Germinal center (tissue), 1 donor: ENCODE data around the gene TBX18.

Source experiments
- DNase-seq: peaks from one replicate; pipeline ENCODE4 v3.0.0; 2012; ENCODE audit warnings: mixed read lengths, low spot score

TBX18 gene

DNA sequence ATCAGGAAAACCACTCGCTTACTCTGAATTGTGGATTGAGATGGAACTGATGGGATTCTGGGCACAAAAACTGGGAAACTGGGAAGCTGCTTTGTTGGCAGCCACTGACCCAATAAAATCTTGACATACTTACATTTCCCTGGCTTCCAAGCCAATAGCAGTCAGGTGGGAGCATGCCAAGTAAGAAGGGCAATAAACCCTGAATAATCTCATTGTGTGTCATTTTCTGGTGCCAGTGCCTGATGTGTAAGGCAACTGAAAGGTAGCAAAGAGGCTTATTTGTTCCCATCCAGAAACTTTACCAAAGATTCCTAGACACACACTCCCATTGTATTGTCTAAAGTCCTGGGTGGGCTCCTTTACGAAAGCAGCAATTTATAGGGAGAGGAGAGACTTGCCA, 93.2 kb downstream of the TBX18 start:
- no peak for DNase-seq

DNA sequence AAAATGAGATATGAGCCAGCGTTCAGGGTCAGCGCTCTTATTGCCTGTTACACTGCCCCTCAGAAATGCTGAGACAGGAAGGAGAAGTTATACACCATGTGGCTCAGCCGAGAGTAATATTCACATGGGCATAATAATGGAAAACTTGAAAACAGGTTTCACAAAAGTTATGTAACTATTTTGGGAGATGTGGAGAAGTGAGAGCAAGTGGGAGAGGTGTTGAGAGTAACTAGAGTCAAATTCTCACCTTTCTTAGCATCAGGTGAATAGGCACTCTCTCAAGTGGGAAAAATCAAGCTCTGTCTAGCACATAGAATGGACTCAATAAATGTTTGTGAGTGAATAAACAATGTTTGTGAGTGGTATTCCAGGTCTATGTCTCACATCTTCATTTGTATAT, 94.5 kb downstream of the TBX18 start:
- DNase-seq = no peak

DNA sequence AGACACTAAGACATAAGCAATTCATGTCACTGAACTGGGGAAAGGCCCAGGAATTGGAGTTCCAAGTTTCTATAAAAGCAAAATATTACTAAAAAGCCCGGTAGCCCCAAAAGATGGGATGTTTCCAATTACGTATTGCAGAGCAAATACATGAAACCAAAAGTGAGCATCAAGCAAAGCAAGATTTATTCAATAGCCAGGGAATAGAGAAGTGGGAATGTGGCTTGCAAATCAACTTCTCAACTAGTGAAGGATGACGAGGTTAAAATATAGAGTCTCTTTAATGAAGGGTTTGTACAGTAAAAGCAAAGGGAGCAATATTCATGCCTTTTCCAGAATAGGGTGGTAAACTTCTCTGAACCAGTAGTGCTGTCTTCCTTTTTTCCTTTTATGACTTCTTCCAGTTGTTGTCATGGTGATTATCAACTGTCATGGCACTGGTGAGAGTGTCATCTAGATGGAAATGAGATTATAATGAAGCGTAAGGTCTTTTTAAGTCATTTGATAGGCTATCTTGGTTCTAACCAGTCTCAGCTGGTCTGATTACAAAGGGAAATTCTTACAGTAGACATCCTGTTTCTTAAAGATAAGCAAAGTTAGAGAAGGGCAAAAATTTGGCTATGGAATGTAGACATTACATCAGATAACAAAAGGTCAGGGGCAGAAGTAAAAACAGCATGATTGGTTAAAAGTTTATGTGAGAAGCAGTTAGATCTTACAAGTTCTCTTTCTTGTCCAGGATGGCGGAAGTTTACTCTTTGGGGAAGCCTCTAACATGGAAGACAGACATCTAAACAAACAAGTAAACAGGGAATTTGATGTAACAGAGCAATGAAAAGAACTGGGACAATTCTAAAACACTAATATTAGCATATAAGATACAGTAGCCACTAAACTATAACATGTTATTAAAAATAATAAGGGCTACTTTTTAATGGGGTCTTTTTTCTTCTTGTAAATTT, 96.9 kb downstream of the TBX18 start:
- no peak for DNase-seq

- no peak for DNase-seq
Measured at GRCh38 chr6:84665401-84665800, 99.0 kb downstream of the TBX18 start.

DNA sequence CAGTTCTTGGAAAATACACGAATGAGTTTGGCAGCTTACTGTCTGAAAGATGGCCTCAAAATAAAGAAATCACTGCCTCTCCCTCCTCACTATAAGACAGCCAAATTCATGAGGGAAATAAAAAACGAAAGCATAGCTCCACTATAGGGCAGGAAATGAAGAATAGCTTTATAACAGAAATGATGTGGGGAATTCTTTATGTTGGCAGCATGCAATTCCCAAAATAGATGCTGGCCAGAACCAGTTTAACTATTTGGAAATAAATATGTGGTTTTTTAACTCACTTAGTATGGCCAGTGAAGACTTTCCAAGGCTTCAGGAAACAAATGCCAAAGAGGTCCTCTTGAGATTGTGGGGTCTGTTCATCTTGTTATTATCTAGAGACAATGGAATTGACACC, 100.5 kb downstream of the TBX18 start:
- no peak for DNase-seq

DNA sequence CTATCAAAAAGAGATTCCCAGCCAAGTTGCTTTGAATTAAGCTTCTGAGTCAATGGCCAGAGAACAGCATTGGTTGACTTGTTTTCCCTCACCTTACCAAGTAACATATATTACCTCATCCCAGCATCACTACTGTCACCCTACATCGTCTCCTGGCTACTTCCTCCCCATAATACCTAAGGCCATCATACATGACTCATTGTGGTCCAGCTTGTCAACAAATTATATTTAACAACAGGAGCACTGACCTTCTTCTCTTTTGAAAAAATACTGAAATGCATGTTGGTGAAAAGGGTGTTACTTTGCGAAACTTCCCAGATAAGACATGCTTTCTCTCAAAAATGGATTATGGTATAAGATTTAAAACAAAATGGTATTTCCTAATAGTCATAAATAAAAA, 106.9 kb downstream of the TBX18 start:
- no peak for DNase-seq

DNA sequence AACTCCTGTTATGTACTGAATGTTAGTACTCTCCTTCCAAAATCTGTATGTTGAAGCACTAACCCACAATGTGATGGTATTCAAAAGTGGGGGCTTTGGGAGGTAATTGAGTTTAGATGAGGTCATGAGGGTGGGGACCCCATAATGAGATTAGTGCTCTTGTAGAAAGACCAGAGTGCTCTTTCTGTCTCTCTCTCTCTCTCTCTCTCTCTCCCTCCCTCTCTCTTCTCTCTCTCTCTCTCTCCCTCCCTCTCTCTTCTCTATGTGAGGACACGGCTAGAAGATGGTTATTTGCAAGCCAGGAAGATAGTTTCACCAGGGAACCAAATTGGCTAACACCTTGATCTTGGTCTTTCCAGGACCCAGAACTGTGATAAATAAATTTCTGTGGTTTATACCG, 107.4 kb downstream of the TBX18 start:
- DNase-seq = no peak

DNA sequence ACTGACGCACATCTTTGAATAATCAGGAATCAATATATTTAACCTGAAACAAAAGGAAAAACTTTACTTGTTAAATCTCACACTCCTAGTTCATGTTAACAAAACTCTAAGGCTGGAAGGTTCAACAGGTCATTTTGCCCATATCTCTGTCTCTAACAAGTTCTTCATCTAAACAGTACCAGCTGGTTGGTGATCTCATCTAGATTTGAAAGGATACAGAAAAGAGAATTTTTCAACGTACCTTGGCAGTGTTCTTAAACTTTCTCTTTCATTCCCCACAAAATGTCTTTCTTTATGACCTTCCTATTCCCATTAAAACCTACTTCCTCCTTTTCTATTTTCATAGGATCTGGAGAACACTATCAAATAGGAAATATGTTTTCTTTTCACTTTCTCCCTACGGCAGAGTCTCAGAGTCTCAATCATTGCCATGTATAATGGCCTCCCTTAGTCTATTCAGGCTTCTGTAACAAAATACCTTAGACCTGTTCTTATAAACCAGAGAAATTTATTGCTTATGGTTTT, 111.3 kb downstream of the TBX18 start:
- DNase-seq = no peak

DNA sequence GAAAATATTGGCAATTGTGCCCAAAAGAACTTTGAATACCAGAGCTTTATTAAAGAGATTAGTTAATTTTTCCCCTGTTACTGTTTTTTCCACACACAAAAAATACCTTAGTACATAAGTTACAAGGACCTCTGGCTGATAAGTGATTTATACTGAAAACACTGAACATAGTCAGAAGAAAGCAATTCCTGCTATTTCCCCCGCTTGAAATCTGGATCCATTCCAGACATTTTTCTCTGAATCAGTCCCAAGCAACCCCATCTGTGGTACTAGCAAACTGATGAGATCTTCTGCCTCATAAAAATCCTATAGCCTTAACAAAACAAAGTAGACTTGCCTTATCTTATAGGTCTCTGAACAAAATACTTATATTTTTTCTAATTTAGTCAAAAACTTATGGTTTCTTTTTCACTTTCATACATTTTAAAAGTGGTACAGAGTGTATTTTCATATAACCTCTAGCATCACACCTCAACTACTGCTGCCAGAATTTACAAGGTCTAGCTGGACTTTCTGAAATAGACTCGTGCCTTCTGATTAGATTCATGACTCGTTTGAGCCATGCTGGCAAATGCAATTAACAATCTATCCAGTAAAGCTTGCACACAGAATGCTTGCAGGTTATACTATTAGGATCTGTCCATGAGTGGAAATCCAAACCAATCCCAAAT, 111.9 kb downstream of the TBX18 start:
- no peak for DNase-seq

DNA sequence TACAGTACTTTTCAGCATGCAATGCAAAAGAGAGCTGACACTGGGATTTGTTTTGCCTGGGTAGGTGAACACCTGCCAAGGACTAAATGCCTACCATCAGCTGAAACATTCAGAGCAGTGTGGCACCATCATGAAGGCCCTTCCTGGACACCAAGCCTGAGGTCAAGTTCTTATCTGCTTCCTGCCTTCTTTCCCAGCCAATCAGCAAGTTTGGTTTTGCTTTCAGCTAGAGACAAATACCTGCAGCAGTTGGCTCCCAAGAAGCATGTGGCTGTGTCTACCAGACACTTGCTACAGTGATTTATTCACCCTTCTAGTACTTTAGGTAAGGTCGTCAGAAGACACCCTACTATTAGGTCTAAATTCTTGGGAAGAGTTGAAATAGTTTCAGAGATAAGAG, 112.8 kb downstream of the TBX18 start:
- DNase-seq = no peak

- DNase-seq = no peak
Measured at GRCh38 chr6:84648444-84648843, 116.0 kb downstream of the TBX18 start.

DNA sequence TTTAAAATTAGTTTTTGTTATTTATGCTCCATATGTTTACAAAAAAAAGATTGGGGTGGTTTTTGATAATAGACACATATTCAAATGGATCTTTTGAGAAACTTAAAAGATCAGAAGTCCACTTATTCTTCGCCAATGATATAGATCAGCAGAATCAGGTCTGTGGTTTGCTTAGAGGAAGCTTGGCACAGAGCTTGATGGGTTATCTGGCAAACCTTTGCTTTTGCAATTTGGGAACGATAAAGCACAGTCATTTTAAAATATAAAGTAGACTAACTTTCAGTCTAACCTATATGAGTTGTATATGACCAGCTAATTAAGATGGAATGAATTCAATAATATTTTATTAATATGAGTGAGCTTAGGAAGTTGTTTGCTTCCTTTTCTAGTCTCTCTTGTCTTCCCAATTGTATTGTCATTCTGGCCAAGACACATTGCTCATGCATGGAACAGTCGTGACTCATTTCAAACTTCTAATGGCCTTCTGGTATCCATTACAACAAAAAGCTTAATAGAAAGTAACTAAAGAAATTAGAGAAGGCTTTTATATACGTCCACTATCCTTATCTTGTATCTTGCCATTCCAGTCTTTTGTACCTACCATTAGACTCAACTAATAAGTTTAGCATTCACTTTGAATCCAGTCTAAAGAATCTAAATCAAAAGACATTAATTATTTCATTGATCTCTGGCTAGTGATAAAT, 118.7 kb downstream of the TBX18 start:
- no peak for DNase-seq

DNA sequence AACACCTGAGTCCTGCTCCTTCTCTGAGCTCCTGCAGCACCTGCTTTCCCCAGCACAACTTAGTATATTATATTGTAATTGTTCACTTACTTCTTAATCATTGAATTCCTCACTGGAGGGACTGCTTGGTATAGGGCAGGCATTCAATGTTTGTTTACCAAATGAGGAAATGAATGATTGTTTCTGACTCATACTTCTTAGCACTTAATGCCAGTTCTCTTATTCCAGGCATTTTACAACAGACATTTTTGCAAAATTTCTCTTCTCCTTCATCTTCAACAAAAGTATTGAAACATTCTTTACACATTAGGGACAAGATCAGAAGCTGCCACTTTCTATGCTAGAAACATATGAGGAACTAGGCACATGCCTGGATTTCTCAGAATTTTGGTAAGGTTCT, 119.4 kb downstream of the TBX18 start:
- no peak for DNase-seq

DNA sequence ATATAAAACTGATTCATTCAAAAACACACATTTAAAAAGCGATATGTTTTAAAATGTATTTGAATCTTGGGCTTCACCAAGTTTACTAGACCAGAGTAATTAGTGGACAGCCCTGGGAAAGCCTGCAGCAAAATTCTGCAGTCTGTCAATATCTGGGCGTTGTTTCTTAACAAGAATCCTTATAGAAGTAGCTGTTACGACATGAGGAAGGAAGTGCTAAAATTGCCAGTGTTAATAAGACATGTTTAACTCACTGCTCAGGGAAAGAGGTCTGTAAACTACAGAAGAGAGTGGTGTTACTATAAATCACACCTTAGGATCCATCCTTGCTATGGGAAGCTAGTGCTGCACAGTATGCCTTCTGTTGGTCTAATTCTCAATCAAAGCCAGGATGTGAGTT, 120.6 kb downstream of the TBX18 start:
- DNase-seq = no peak

GRCh38 chr6:84641076-84641475, 123.3 kb downstream of the TBX18 start:
- DNase-seq = no peak

GRCh38 chr6:84639396-84639795, 125.0 kb downstream of the TBX18 start:
- DNase-seq = no peak

GRCh38 chr6:84638286-84638685, 126.1 kb downstream of the TBX18 start:
- no peak for DNase-seq
